ENCODE results near the gene TPST1. TPM values are rescaled to one million over a fixed set of nuclear protein-coding genes. Genes with fewer than 3 reads are reported as not detected.

Gene TPST1
- total RNA-seq, 1 experiment from 2014 or later: 15.9 TPM

- Histone ChIP-seq H2BK20ac (ENCODE audit: low read depth, low read length, poor library complexity, severe bottlenecking) (no peak overlapping the region), H4K8ac (replicated peaks; ENCODE audit: insufficient read length, low read depth, low read length) (no peak overlapping the region), H3K23ac (ENCODE audit: insufficient read length, low read depth, low read length) (no peak overlapping the region), H4K91ac (ENCODE audit: insufficient read length, low read depth, low read length) (no peak overlapping the region), H3K4me1 (ENCODE audit: insufficient read depth, low read length) (no peaks in the 10 kb centered on the region), H3K9ac (ENCODE audit: extremely low read depth, insufficient read length, low read length) (no peak overlapping the region), H2BK15ac (ENCODE audit: low read depth, low read length) (no peak overlapping the region), H3K23me2 (ENCODE audit: insufficient read length, low read depth, low read length, poor library complexity, severe bottlenecking) (no peaks in the 10 kb centered on the region), H2BK12ac (ENCODE audit: insufficient read length, low read depth, low read length) (no peak overlapping the region), H2BK120ac (ENCODE audit: low read depth, low read length, poor library complexity, severe bottlenecking) (no peak overlapping the region), H2AK5ac (ENCODE audit: insufficient read length, low read length) (no peak overlapping the region), H4K20me1 (ENCODE audit: control insufficient read depth, insufficient read depth, insufficient read length) (no peaks in the 10 kb centered on the region), H2BK5ac (ENCODE audit: insufficient read length, low read length) (no peak overlapping the region), H3K18ac (ENCODE audit: insufficient read length, low read depth, low read length) (no peak overlapping the region), H3K14ac (ENCODE audit: insufficient read depth, low read length) (no peak overlapping the region), H3K4ac (ENCODE audit: low read depth, low read length) (no peak overlapping the region), H3T11ph (ENCODE audit: low read length) (no peak overlapping the region), H3K79me1 (ENCODE audit: insufficient read depth, low read depth, low read length, poor library complexity, severe bottlenecking) (no peaks in the 10 kb centered on the region), H3K79me2 (ENCODE audit: insufficient read depth, low read length) (no peaks in the 10 kb centered on the region), H3K27me3 (ENCODE audit: insufficient read depth, low read length) (no peaks in the 10 kb centered on the region), H4K5ac (ENCODE audit: insufficient read length, low read depth, low read length) (no peak overlapping the region), H3K56ac (ENCODE audit: insufficient read length, low read depth, low read length) (no peak overlapping the region), H3K9me3 (ENCODE audit: control insufficient read depth, low read depth, low read length) (no peaks in the 10 kb centered on the region), H2AFZ (ENCODE audit: low read length) (no peak overlapping the region), H3K27ac (ENCODE audit: insufficient read length, low read depth, low read length) (no peak overlapping the region), H3K4me2 (ENCODE audit: insufficient read depth, insufficient read length, low read length) (no peak overlapping the region)
- TF ChIP-seq, protein P1, sequence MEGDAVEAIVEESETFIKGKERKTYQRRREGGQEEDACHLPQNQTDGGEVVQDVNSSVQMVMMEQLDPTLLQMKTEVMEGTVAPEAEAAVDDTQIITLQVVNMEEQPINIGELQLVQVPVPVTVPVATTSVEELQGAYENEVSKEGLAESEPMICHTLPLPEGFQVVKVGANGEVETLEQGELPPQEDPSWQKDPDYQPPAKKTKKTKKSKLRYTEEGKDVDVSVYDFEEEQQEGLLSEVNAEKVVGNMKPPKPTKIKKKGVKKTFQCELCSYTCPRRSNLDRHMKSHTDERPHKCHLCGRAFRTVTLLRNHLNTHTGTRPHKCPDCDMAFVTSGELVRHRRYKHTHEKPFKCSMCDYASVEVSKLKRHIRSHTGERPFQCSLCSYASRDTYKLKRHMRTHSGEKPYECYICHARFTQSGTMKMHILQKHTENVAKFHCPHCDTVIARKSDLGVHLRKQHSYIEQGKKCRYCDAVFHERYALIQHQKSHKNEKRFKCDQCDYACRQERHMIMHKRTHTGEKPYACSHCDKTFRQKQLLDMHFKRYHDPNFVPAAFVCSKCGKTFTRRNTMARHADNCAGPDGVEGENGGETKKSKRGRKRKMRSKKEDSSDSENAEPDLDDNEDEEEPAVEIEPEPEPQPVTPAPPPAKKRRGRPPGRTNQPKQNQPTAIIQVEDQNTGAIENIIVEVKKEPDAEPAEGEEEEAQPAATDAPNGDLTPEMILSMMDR (conservative IDR thresholded peaks at IDR 0.05): no peak; the same call in 2 of the 3 replicates
- Mint-ChIP-seq H3K27ac (peak overlapping the region in 2 of 3 experiments; percentile 9 to 65; a peak in 1 of 7 replicates), H3K36me3 (ENCODE audit: insufficient read depth in 1 of 3, low read depth in 3 of 3) (no peaks in the 10 kb centered on the region; a peak in 1 of 7 replicates), H3K4me1 (peaks cover 14% of the 10 kb centered on the region in 2 experiments), H3K27me3 (ENCODE audit: low read depth) (no peaks in the 10 kb centered on the region; the same call in 1 of the 2 replicates), H3K4me3 (no peak overlapping the region), H3K9me3 (no peaks in the 10 kb centered on the region; a peak in 2 of 5 replicates)
- WGBS (ENCODE audit: extremely low coverage, insufficient read length, low lambda C conversion rate): no CpG with 5 or more reads among the region's 4 CpGs
- DNase-seq: peak; percentile 55
Observed at GRCh38 chr7:66352071-66352470, 146.9 kb downstream of the TPST1 start.
